Measurements from ENCODE around the gene LONP1. TPM values are rescaled to one million over a fixed set of nuclear protein-coding genes. Genes with fewer than 3 reads are reported as not detected.

LONP1 gene
- total RNA-seq (2021; fragmentation: NEBNext Ultra II Directional; extraction: Animal tissue kit (Norgen Biotek cat#: 25700)) = 10 to 100 TPM; 67.9 to 86.0 (median 72.9) TPM
- long read RNA-seq, partial matches to known transcripts = 15 of 21 reads
- long read RNA-seq, other reads (novel, unspliced or antisense) = 3 of 21 reads

GRCh38 chr19:5719961-5720790 lies at the start of gene LONP1, which contains the start of gene CATSPERD:
LONP1 (minus strand) TSS chr19:5720146; CDS start chr19:5720132, 14 bp downstream.
CATSPERD (plus strand) TSS chr19:5720637; CDS start chr19:5720738, 101 bp downstream.
- H3K4me3 Mint-ChIP-seq = peak within 1 kb of the TSS; percentile 97
- H3K27ac Mint-ChIP-seq = peak within 1 kb of the TSS; percentile 99
- peaks cover 12% of the 10 kb centered on the region; the same call in 1 of the 2 replicates for H3K36me3 Mint-ChIP-seq (ENCODE audit: low read depth)
- TF ChIP-seq CTCF (IDR thresholded peaks at IDR 0.05) = peak; percentile 86
- H3K4me1 Mint-ChIP-seq (ENCODE audit: low read depth) = peaks cover 27% of the 10 kb centered on the region
- peaks cover 3% of the 10 kb centered on the region for H3K27me3 Mint-ChIP-seq (ENCODE audit: insufficient read depth)
- H3K9me3 Mint-ChIP-seq = no peaks in the 10 kb centered on the region
- peak; percentile 98 for DNase-seq

- no peak overlapping the region for H3K4me3 Mint-ChIP-seq
- no peak overlapping the region for H3K27ac Mint-ChIP-seq
- no peaks in the 10 kb centered on the region for H3K4me1 Mint-ChIP-seq (ENCODE audit: low read depth)
- H3K27me3 Mint-ChIP-seq (ENCODE audit: insufficient read depth) = peaks cover 5% of the 10 kb centered on the region; the same call in 1 of the 2 replicates
- H3K9me3 Mint-ChIP-seq = no peaks in the 10 kb centered on the region
- TF ChIP-seq CTCF (IDR thresholded peaks at IDR 0.05) = no peak
- no peak for DNase-seq
- no peaks in the 10 kb centered on the region for H3K36me3 Mint-ChIP-seq (ENCODE audit: low read depth)
Observed at GRCh38 chr19:5767949-5768348, 48.0 kb upstream of the LONP1 start.

DNA sequence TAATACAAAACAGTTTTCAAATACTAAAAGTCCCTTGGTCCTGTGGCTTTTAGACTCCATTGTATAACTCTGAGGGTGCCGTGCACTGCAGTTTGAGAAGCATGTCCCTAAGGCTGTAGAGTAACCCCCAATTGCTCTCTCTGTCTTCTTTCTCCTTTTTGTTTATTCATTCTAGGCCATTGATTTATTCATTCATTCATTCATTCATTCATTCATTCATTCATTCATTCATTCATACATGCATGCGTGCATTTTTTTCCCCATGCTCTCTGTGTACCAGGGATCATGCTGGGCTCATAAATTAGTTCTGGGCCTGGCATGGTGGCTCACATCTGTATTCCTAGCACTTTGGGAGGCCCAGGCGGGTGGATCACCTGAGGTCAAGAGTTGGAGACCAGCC lies 45.3 kb upstream of the LONP1 start:
- no peak overlapping the region for H3K4me3 Mint-ChIP-seq
- no peaks in the 10 kb centered on the region for H3K9me3 Mint-ChIP-seq
- H3K27me3 Mint-ChIP-seq (ENCODE audit: insufficient read depth) = peaks cover 3% of the 10 kb centered on the region; the same call in 1 of the 2 replicates
- no peak overlapping the region for H3K27ac Mint-ChIP-seq
- H3K4me1 Mint-ChIP-seq (ENCODE audit: low read depth) = no peaks in the 10 kb centered on the region
- no peak for TF ChIP-seq CTCF (IDR thresholded peaks at IDR 0.05)
- no peak for DNase-seq
- H3K36me3 Mint-ChIP-seq (ENCODE audit: low read depth) = no peaks in the 10 kb centered on the region

GRCh38 chr19:5762608-5763217 lies 42.8 kb upstream of the LONP1 start:
- Mint-ChIP-seq H3K36me3 (ENCODE audit: low read depth) (no peaks in the 10 kb centered on the region), H3K4me1 (ENCODE audit: low read depth) (no peaks in the 10 kb centered on the region), H3K4me3 (no peak overlapping the region), H3K9me3 (no peaks in the 10 kb centered on the region), H3K27ac (no peak overlapping the region), H3K27me3 (ENCODE audit: insufficient read depth) (peaks cover 6% of the 10 kb centered on the region)
- no peak for DNase-seq
- no peak for TF ChIP-seq CTCF (IDR thresholded peaks at IDR 0.05)

DNA sequence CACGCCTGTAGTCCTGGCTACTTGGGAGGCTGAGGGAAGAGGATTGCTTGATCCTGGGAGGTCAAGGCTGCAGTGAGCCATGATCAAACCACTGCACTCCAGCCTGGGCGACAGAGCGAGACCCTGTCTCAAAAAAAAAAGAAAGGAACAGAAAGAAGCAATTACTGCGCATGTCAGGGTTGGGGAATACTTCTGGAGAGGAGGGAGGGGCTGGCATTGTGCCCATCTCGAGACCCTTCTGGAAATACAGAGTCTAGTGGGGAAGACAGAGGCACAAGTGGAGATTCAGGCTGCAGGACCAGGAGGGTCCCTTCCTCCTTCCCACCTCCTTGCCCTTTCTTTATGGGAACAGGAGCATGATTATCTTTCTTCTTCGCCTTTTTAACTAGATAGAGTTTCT lies 33.8 kb upstream of the LONP1 start:
- no peaks in the 10 kb centered on the region for H3K36me3 Mint-ChIP-seq (ENCODE audit: low read depth)
- H3K9me3 Mint-ChIP-seq = no peaks in the 10 kb centered on the region
- H3K27me3 Mint-ChIP-seq (ENCODE audit: insufficient read depth) = peaks cover 18% of the 10 kb centered on the region
- no peaks in the 10 kb centered on the region for H3K4me1 Mint-ChIP-seq (ENCODE audit: low read depth)
- H3K27ac Mint-ChIP-seq = no peak overlapping the region
- no peak for TF ChIP-seq CTCF (IDR thresholded peaks at IDR 0.05)
- no peak for DNase-seq
- H3K4me3 Mint-ChIP-seq = no peak overlapping the region

All from HFFc6 (cell line).